Osteoblast (primary cell): ENCODE results near the gene ZNF3. TPM values are rescaled to one million over a fixed set of nuclear protein-coding genes. Genes with fewer than 3 reads are reported as not detected.

Experiments used
- DNase-seq: peaks from one replicate; pipeline ENCODE4 v3.0.0; 2011; ENCODE audit warnings: low spot score, mixed read lengths; ENCODE audit not compliant: insufficient read length; ENCODE audit errors: missing footprints
- H2AFZ ChIP-seq: 2 replicates; pipeline ENCODE4 v1.6.0; 2011; ENCODE audit warnings: mild to moderate bottlenecking, low read length
- H3K27ac ChIP-seq: 2 replicates; pipeline ENCODE4 v1.5.1; 2011; ENCODE audit warnings: mild to moderate bottlenecking, low read depth, low read length, moderate library complexity
- H3K27me3 ChIP-seq: 2 replicates; pipeline ENCODE4 v1.6.0; 2012; ENCODE audit warnings: mild to moderate bottlenecking, control low read depth, inconsistent platforms, low read length, moderate library complexity; ENCODE audit not compliant: insufficient read depth
- H3K36me3 ChIP-seq: 2 replicates; pipeline ENCODE4 v1.5.1; 2011; ENCODE audit warnings: mild to moderate bottlenecking, low read length, control low read depth, moderate library complexity; ENCODE audit not compliant: insufficient read depth
- H3K4me1 ChIP-seq: 2 replicates; pipeline ENCODE4 v1.5.1; 2011; ENCODE audit warnings: mild to moderate bottlenecking, low read length, control low read depth, moderate library complexity; ENCODE audit not compliant: insufficient read depth
- H3K4me2 ChIP-seq: 2 replicates; pipeline ENCODE4 v1.6.0; 2011; ENCODE audit warnings: mild to moderate bottlenecking, low read length; ENCODE audit not compliant: insufficient read depth
- H3K4me3 ChIP-seq: fragments of 200-600 bp; sonication (generic); 3 replicates; pipeline ENCODE4 v1.5.1; 2012; ENCODE audit warnings: mild to moderate bottlenecking, low read length, inconsistent platforms; ENCODE audit not compliant: insufficient read depth
- H3K79me2 ChIP-seq: 2 replicates; pipeline ENCODE4 v1.6.0; 2012; ENCODE audit warnings: mild to moderate bottlenecking, low read length, control low read depth, inconsistent platforms; ENCODE audit not compliant: insufficient read depth
- H3K9me3 ChIP-seq: 2 replicates; pipeline ENCODE4 v1.5.1; 2011; ENCODE audit warnings: low read depth, low read length, control low read depth
- H4K20me1 ChIP-seq: 2 replicates; pipeline ENCODE4 v1.6.0; 2012; ENCODE audit warnings: mild to moderate bottlenecking, low read length, control low read depth; ENCODE audit not compliant: insufficient read depth
- CTCF ChIP-seq: IDR thresholded peaks from 2 replicates; pipeline ENCODE4 v1.5.1; 2011; ENCODE audit warnings: mild to moderate bottlenecking, low read depth, low read length, moderate library complexity; ENCODE audit errors: extremely low read depth
- total RNA-seq: library from RNA; depleted of rRNA; stranded (reverse); fragments of >200 nt; gene quantifications from 2 replicates; pipeline ENCODE4 v1.2.3, GENCODE V29; 2012

ZNF3 gene
- total RNA-seq, 1 donor, result 30.4 TPM

- peak overlapping the region; percentile 84 for H3K27ac ChIP-seq
- H3K9me3 ChIP-seq, result no peaks in the 10 kb centered on the region
- no peak for TF ChIP-seq CTCF
- H4K20me1 ChIP-seq, result peaks cover 7% of the 10 kb centered on the region
- no peaks in the 10 kb centered on the region for H3K27me3 ChIP-seq
- H3K4me2 ChIP-seq, result peak overlapping the region; percentile 1
- H3K4me1 ChIP-seq, result peaks cover 31% of the 10 kb centered on the region
- H3K79me2 ChIP-seq, result peaks cover 41% of the 10 kb centered on the region
- no peak overlapping the region for H3K4me3 ChIP-seq
- no peak overlapping the region for H2AFZ ChIP-seq
- peaks cover 56% of the 10 kb centered on the region for H3K36me3 ChIP-seq
- DNase-seq, result no peak
Measured at GRCh38 chr7:100090527-100091410, 9.2 kb upstream of the ZNF3 start.

GRCh38 chr7:100089458-100090196 lies 8.1 kb upstream of the ZNF3 start:
- H3K27me3 ChIP-seq, result no peaks in the 10 kb centered on the region
- no peaks in the 10 kb centered on the region for H3K9me3 ChIP-seq
- peaks cover 7% of the 10 kb centered on the region for H4K20me1 ChIP-seq
- peak overlapping the region; percentile 86 for H3K4me2 ChIP-seq
- peak overlapping the region; percentile 92 for H3K4me3 ChIP-seq
- peaks cover 37% of the 10 kb centered on the region for H3K79me2 ChIP-seq
- peaks cover 31% of the 10 kb centered on the region for H3K4me1 ChIP-seq
- no peak for TF ChIP-seq CTCF
- H3K36me3 ChIP-seq, result peaks cover 45% of the 10 kb centered on the region
- DNase-seq, result no peak
- peak overlapping the region; percentile 84 for H3K27ac ChIP-seq
- peak overlapping the region; percentile 93 for H2AFZ ChIP-seq

- DNase-seq, result peak; percentile 93
- no peaks in the 10 kb centered on the region for H3K9me3 ChIP-seq
- peak within 1 kb of the TSS; percentile 84 for H3K27ac ChIP-seq
- H3K4me3 ChIP-seq, result peak within 1 kb of the TSS; percentile 92
- H3K79me2 ChIP-seq, result peaks cover 33% of the 10 kb centered on the region
- H3K27me3 ChIP-seq, result no peaks in the 10 kb centered on the region
- peak within 1 kb of the TSS; percentile 86 for H3K4me2 ChIP-seq
- H3K4me1 ChIP-seq, result peaks cover 31% of the 10 kb centered on the region
- H2AFZ ChIP-seq, result peak within 1 kb of the TSS; percentile 93
- no peak for TF ChIP-seq CTCF
- H4K20me1 ChIP-seq, result peaks cover 5% of the 10 kb centered on the region
- peaks cover 37% of the 10 kb centered on the region for H3K36me3 ChIP-seq
Measured at GRCh38 chr7:100088621-100089457, 7.3 kb upstream of the ZNF3 start, which contains the start of gene COPS6. COPS6 (plus strand) TSS chr7:100088969; CDS start chr7:100088991, 22 bp downstream.
